CD4-positive, alpha-beta T cell treated with Interleukin-4 for 1 hour (primary cell): Measurements from ENCODE around the gene ORAI2.
"Not testable (repeated sequence)": the region's sequence is repeated elsewhere in the genome, so short reads cannot be mapped to it uniquely, and the experiment has no call there.

ENCODE experiments used
- DNase-seq, 2 donors: peaks; one replicate each; pipeline ENCODE4 v3.0.0-alpha.2; 2020 to 2022

ORAI2 gene

GRCh38 chr7:102472126-102473041 is 39.0 kb downstream of the ORAI2 start:
- no peak for DNase-seq

GRCh38 chr7:102473271-102473991 is 40.1 kb downstream of the ORAI2 start:
- DNase-seq, result peak in 1 of 2 donors; percentile 5

GRCh38 chr7:102474116-102474515 is 40.7 kb downstream of the ORAI2 start:
- DNase-seq, result not testable (repeated sequence)

- DNase-seq, result not testable (repeated sequence)
These were observed 41.5 kb downstream of the ORAI2 start for GRCh38 chr7:102474736-102475435.

- DNase-seq, result peak; percentile 94 to 97
These were observed 45.2 kb downstream of the ORAI2 start, which contains the start of gene POLR2J for GRCh38 chr7:102478314-102479208. TSS of gene POLR2J (minus strand) at chr7:102478922. CDS start at chr7:102478860, 62 bp downstream.

- DNase-seq, result not testable (repeated sequence)
These were observed 45.8 kb downstream of the ORAI2 start for GRCh38 chr7:102479209-102479584.

- peak; percentile 43 to 44 for DNase-seq
These were observed 46.7 kb downstream of the ORAI2 start for GRCh38 chr7:102479982-102480637.

- not testable (repeated sequence) for DNase-seq
These were observed 48.6 kb downstream of the ORAI2 start for GRCh38 chr7:102481962-102482361.

- not testable (repeated sequence) for DNase-seq
These were observed 50.9 kb downstream of the ORAI2 start for GRCh38 chr7:102484317-102484716.

- peak; percentile 51 to 64 for DNase-seq
These were observed 57.2 kb downstream of the ORAI2 start for GRCh38 chr7:102490529-102491075.

GRCh38 chr7:102493220-102493935 is 60.0 kb downstream of the ORAI2 start:
- not testable (repeated sequence) for DNase-seq

GRCh38 chr7:102494026-102494425 is 60.7 kb downstream of the ORAI2 start:
- peak in 1 of 2 donors; percentile 45 for DNase-seq

GRCh38 chr7:102494473-102495149 is 61.2 kb downstream of the ORAI2 start:
- not testable (repeated sequence) for DNase-seq

- DNase-seq, result not testable (repeated sequence)
These were observed 63.5 kb downstream of the ORAI2 start for GRCh38 chr7:102496861-102497260.

- not testable (repeated sequence) for DNase-seq
These were observed 63.9 kb downstream of the ORAI2 start for GRCh38 chr7:102497308-102497707.

GRCh38 chr7:102498321-102498720 is 64.9 kb downstream of the ORAI2 start:
- DNase-seq, result not testable (repeated sequence)

GRCh38 chr7:102503141-102503540 is 69.8 kb downstream of the ORAI2 start:
- DNase-seq, result not testable (repeated sequence)

GRCh38 chr7:102505298-102506185 is 72.2 kb downstream of the ORAI2 start:
- DNase-seq, result not testable (repeated sequence)
